NCI-H2227 (cell line): ENCODE results near the gene PEDS1.
"Not testable (repeated sequence)": the region's sequence is repeated elsewhere in the genome, so short reads cannot be mapped to it uniquely, and the experiment has no call there.

ENCODE experiments used
- DNase-seq: peaks from one replicate; lab custom pipeline; 2025; ENCODE audit not compliant: unreplicated experiment; lab: John Stamatoyannopoulos, UW

Gene PEDS1

GRCh38 chr20:50115041-50115512 is 38.4 kb downstream of the PEDS1 start:
- no peak for DNase-seq

DNA sequence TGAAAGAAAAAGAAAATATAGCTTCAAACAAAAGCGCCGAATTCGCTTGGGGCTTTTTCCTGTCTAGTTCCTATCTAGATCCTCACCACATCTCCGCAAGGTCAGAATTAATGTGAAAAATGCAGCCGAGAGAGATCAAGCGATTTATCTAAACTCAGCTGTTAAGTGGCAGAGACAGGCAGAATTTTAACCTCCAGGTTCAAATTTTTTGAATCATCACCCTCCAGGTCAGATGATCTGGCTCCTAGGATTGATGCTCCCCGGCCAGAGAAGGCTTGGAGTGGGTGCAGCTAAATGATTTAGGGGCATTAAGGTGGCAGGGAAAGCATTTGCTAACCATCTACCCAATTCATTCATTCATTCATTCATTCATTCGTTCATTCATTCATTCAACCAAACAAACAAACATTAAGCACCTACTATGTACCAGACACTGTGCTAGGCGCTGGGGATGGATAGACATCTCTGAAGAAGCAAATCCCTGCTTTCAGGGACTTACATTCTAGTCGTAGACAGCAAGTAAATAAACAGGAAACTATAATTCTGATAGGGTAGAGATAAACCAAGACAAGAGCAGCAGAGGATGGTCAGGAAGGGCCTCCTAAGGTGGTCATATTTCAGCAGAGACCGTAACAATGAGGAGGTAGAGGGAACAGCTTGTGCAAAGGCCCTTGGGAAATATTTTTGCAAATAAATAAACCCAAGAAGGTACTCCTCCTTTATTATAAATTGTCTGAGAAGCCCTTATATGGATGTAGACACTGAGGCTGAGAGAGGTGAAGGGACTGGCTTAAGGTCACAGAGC is 39.9 kb downstream of the PEDS1 start:
- no peak for DNase-seq

GRCh38 chr20:50112512-50113419 is 40.8 kb downstream of the PEDS1 start, which contains the start of gene UBE2V1:
Gene UBE2V1 (minus strand): TSS chr20:50113150. CDS start chr20:50113128, 22 bp downstream.
- DNase-seq: peak; percentile 90

GRCh38 chr20:50111829-50112495 is 41.6 kb downstream of the PEDS1 start:
- no peak for DNase-seq

- no peak for DNase-seq
Observed at GRCh38 chr20:50111120-50111828, 42.2 kb downstream of the PEDS1 start.

DNA sequence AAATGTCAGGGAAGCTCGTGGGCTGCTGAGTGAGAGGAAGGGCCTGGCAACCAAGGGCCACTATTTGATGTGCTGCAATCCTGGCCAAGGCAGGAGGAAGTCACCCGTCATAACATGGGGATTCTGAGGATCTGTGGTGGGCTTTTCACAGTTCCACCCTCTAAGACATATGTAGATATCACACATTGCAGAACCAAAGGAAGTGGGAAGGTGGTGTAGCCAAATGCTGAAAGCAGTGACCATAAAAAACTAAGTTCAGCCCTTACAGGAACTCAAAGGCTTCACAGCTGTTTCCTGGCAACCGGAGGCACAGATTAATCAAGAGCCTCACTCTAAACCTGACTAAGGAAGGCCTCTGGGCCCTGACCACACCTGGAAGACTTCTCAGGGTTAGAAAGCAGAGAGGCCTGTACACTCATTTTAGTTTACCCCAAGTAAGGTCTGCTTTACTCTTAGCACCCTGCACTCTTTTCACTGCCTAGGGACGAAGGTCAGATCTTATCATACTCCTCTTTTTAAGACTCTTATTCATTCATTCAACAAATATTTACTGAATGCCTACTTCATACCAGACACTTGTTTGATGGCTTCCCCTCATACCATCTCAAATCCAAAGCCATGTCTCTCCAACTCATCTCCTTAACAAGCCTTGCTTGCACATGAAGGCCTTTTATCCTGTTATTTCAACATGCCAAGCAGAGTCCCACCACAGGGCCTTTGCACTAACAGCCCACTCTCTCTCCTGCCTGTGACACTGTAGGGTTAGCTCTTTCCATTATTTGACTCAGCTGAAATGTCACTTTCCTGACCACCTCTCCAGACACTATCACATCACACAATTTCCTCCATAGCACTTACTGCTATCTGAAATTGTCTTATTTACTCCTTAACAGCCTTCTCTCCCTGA is 43.1 kb downstream of the PEDS1 start:
- DNase-seq: no peak

DNA sequence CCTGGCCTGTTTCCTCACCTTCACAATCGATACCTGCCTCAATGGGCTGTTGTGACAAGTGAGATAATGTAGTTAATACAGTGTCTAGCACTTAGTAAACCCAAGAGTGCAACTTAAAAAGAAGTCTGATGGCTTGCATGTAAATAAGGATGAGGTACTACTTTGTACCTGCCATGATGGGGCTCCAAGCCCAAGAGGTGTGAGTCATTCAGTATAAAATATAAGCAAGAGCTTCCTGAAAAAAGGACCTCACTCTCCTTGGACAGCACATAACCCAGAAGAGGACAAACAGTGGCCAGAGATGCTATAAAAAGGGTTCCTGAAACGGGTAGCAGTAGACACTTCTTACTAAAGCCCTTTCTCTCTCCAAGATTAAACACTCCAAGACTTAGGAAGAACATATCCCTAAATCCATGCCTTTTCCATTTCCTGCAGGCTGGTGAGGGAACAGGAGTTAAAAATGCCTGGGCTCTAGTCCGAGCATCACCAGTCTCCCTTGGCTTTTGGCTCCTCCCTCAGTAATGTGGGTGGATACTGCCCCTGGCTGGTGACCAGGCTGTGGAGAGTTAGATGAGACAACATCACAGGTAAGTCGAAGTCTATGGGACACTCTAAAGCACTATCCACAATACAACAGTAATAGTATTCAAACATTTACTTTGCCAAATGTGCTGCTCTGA is 44.8 kb downstream of the PEDS1 start:
- DNase-seq: no peak

DNA sequence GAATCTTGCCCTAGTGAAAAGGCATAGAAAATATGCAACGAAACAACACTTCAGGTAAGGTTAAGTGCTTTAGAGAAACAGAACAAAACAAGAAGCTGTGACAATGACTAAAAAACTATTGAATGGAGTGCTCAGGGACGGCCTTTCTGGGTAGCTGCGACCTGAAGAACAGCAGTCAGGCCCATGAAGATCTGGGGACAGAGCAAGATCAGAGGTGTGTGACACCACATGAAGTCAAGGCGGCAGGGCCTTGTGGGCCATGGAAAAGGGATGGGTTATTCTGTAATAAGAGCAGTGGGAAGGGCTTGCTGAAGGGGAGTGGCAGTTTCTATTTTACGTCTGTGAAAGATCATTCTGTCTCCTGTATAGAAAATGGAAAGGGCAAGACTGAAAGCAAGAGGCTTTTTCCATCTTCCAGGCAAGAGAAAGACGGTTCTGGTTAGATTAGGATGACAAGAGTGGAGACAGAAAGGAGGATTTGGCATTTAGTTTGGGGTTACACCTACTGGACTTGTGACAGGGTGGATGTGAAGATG is 45.7 kb downstream of the PEDS1 start:
- no peak for DNase-seq

- no peak for DNase-seq
Observed at GRCh38 chr20:50107086-50107660, 46.4 kb downstream of the PEDS1 start.

DNA sequence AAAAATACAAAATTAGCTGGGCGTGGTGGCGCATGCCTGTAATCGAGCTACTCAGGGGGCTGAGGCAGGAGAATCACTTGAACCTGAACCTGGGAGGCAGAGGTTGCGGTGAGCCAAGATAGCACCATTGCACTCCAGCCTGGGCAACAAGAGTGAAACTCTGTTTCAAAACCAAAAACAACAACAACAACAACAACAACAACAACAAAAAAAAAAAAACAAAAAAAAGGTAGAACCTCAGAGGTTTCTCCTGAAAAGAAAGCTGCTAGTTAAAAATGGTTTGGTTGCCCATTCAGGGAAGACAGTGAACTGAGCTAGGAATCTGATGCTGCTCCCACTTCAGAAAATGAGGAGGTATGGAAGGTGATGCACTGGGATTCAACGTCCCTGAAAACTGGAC is 46.9 kb downstream of the PEDS1 start:
- not testable (repeated sequence) for DNase-seq
